ENCODE results near the gene TXN.
"Not testable (repeated sequence)": the region's sequence is repeated elsewhere in the genome, so short reads cannot be mapped to it uniquely, and the experiment has no call there.

The TXN gene

GRCh38 chr9:110207071-110207641, 49.2 kb downstream of the TXN start:
- DNase-seq: no peak

- DNase-seq: no peak
These were observed 49.9 kb downstream of the TXN start for GRCh38 chr9:110206389-110206788.

- DNase-seq: not testable (repeated sequence)
These were observed 50.7 kb downstream of the TXN start for GRCh38 chr9:110205612-110206011.

GRCh38 chr9:110202232-110202631, 54.1 kb downstream of the TXN start:
- DNase-seq: no peak

- no peak for DNase-seq
These were observed 56.7 kb downstream of the TXN start for GRCh38 chr9:110199643-110200042.

- no peak for DNase-seq
These were observed 58.0 kb downstream of the TXN start for GRCh38 chr9:110198357-110198756.

- no peak for DNase-seq
These were observed 58.7 kb downstream of the TXN start for GRCh38 chr9:110197330-110198187.

GRCh38 chr9:110196084-110196499, 60.2 kb downstream of the TXN start:
- not testable (repeated sequence) for DNase-seq
